HepG2 (cell line): ENCODE measurements around the gene ZDHHC7. TPM values are rescaled to one million over a fixed set of nuclear protein-coding genes. Genes with fewer than 3 reads are reported as not detected.

Experiments used
- ARID5B ChIP-seq: IDR thresholded peaks from 2 replicates; pipeline ENCODE4 v1.4.0; 2020; ENCODE audit warnings: mild to moderate bottlenecking, missing genetic modification reagents
- ATF6 ChIP-seq: sonication (generic); formaldehyde crosslinking; conservative IDR thresholded peaks from 2 replicates; pipeline ENCODE4 v1.4.0; 2020; ENCODE audit warnings: missing genetic modification reagents
- CENPBD1 ChIP-seq: sonication (generic); formaldehyde crosslinking; IDR thresholded peaks from 2 replicates; pipeline ENCODE4 v1.8.0; 2022; ENCODE audit warnings: missing genetic modification reagents, low read depth, mild to moderate bottlenecking, borderline replicate concordance
- CENPX ChIP-seq: sonication (generic); formaldehyde crosslinking; IDR thresholded peaks from 2 replicates; pipeline ENCODE4 v1.9.0; 2021; ENCODE audit warnings: mild to moderate bottlenecking, missing genetic modification reagents, moderate library complexity
- HNF4A ChIP-seq: sonication (generic); formaldehyde crosslinking; IDR thresholded peaks from 2 replicates; pipeline ENCODE4 v1.4.0; 2020; ENCODE audit warnings: missing genetic modification reagents
- HOXA5 ChIP-seq: sonication (generic); formaldehyde crosslinking; IDR thresholded peaks from 2 replicates; pipeline ENCODE4 v1.4.0; 2020; ENCODE audit warnings: missing genetic modification reagents
- MTA3 ChIP-seq: sonication (generic); formaldehyde crosslinking; IDR thresholded peaks from 2 replicates; pipeline ENCODE4 v1.4.0; 2020; ENCODE audit warnings: missing genetic modification reagents
- NBN ChIP-seq: fragments of 450-650 bp; conservative IDR thresholded peaks from 2 replicates; pipeline ENCODE4 v1.6.1; 2017
- REPIN1 ChIP-seq: sonication (generic); formaldehyde crosslinking; IDR thresholded peaks from 2 replicates; pipeline ENCODE4 v1.8.0; 2022; ENCODE audit warnings: missing genetic modification reagents, low read depth, mild to moderate bottlenecking, borderline replicate concordance
- WIZ ChIP-seq: sonication (generic); formaldehyde crosslinking; IDR thresholded peaks from 2 replicates; pipeline ENCODE4 v1.5.1; 2020; ENCODE audit warnings: mild to moderate bottlenecking, missing genetic modification reagents
- ZBTB10 ChIP-seq: sonication (generic); formaldehyde crosslinking; IDR thresholded peaks from 2 replicates; pipeline ENCODE4 v1.4.0; 2020; ENCODE audit warnings: missing genetic modification reagents, borderline replicate concordance
- ZBTB38 ChIP-seq: sonication (generic); formaldehyde crosslinking; IDR thresholded peaks from 2 replicates; pipeline ENCODE4 v1.5.1; 2020; ENCODE audit warnings: mild to moderate bottlenecking, missing genetic modification reagents
- ZBTB49 ChIP-seq: sonication (generic); formaldehyde crosslinking; IDR thresholded peaks from 2 replicates; pipeline ENCODE4 v1.4.0; 2020; ENCODE audit warnings: missing genetic modification reagents, borderline replicate concordance
- ZNF501 ChIP-seq: sonication (generic); formaldehyde crosslinking; IDR thresholded peaks from 2 replicates; pipeline ENCODE4 v1.5.1; 2020; ENCODE audit warnings: mild to moderate bottlenecking, moderate library complexity, missing genetic modification reagents
- ZUFSP ChIP-seq: sonication (generic); formaldehyde crosslinking; IDR thresholded peaks from 2 replicates; pipeline ENCODE4 v1.9.0; 2021; ENCODE audit warnings: missing genetic modification reagents, mild to moderate bottlenecking, borderline replicate concordance
- polyA plus RNA-seq, 8 experiments: library from polyadenylated mRNA; depleted of rRNA in 3 of 8; stranded (reverse) in 7 of 8; unstranded in 1 of 8; fragments of >200 nt; fragmentation: Illumina TruSeq in 4 of 8; extraction: Trizol in 4 of 8; gene quantifications; 2 replicates each; pipeline versions ENCODE4 v1.2.1 to v1.2.3, GENCODE V29; 2011 to 2016; ENCODE audit warnings: low read depth in 4 of 8, missing spikeins in 1 of 8, mixed read lengths in 1 of 8; ENCODE audit not compliant: insufficient read depth in 1 of 8
- total RNA-seq, 5 experiments: library from RNA; depleted of rRNA; stranded (reverse); fragments of >200 nt; fragmentation: Illumina TruSeq; extraction: Trizol; gene quantifications; 2 replicates each; pipeline ENCODE4 v1.2.3, GENCODE V29; 2016; ENCODE audit warnings: low read depth in 1 of 5

The ZDHHC7 gene
- total and polyA plus RNA-seq, 2 of the 13 experiments (the other 11 are each of a cell fraction or from before 2014, with no cell fraction given) = 46.8 to 67.6 TPM

GRCh38 chr16:84947996-84948850 is 63.1 kb downstream of the ZDHHC7 start (continued):
- TF ChIP-seq REPIN1 (CRISPR knock-in tag) = no peak
- no peak for TF ChIP-seq CENPX (CRISPR knock-in tag)
- no peak for TF ChIP-seq NBN
- no peak for TF ChIP-seq WIZ
- no peak for TF ChIP-seq ZBTB49 (CRISPR knock-in tag)
- TF ChIP-seq HOXA5 = no peak
- no peak for TF ChIP-seq ZBTB38
- TF ChIP-seq ZBTB10 (CRISPR knock-in tag) = no peak
- no peak for TF ChIP-seq CENPBD1
- no peak for TF ChIP-seq ATF6 (CRISPR knock-in tag)
- TF ChIP-seq ARID5B = peak; percentile 73
- peak; percentile 96 for TF ChIP-seq HNF4A (CRISPR knock-in tag)
- TF ChIP-seq ZNF501 (CRISPR knock-in tag) = peak; percentile 43
- no peak for TF ChIP-seq ZUFSP (CRISPR knock-in tag)
- TF ChIP-seq MTA3 (CRISPR knock-in tag) = no peak
